Stimulated activated CD4-positive, alpha-beta T cell treated with anti-CD3 and anti-CD28 coated beads, Interleukin-2, amount 100 ng/mL, for 24 hours (primary cell): ENCODE data around the gene CRLF1.

Experiments used
- DNase-seq, 2 donors: peaks; one replicate each; pipeline ENCODE4 v3.0.0-alpha.2; 2020

The CRLF1 gene

GRCh38 chr19:18606281-18607225, at the start of gene CRLF1:
Gene CRLF1 (minus strand): TSS chr19:18606799. CDS start chr19:18606656, 143 bp downstream.
- DNase-seq = no peak

GRCh38 chr19:18655173-18655844, 48.7 kb upstream of the CRLF1 start:
- DNase-seq = no peak

GRCh38 chr19:18654469-18654868, 47.9 kb upstream of the CRLF1 start:
- DNase-seq = no peak

GRCh38 chr19:18653853-18654252, 47.3 kb upstream of the CRLF1 start:
- no peak for DNase-seq

GRCh38 chr19:18651733-18652132, 45.1 kb upstream of the CRLF1 start:
- DNase-seq = no peak

GRCh38 chr19:18651300-18651699, 44.7 kb upstream of the CRLF1 start:
- no peak for DNase-seq

GRCh38 chr19:18650468-18651041, 44.0 kb upstream of the CRLF1 start:
- no peak for DNase-seq

- no peak for DNase-seq
These were observed 43.4 kb upstream of the CRLF1 start for GRCh38 chr19:18650021-18650390.

GRCh38 chr19:18649371-18650020, 42.9 kb upstream of the CRLF1 start:
- no peak for DNase-seq

GRCh38 chr19:18648973-18649315, 42.3 kb upstream of the CRLF1 start:
- no peak for DNase-seq

- no peak for DNase-seq
These were observed 41.2 kb upstream of the CRLF1 start for GRCh38 chr19:18647807-18648206.

GRCh38 chr19:18647371-18647767, 40.8 kb upstream of the CRLF1 start:
- no peak for DNase-seq

GRCh38 chr19:18646535-18647370, 40.2 kb upstream of the CRLF1 start:
- DNase-seq = no peak

- DNase-seq = no peak
These were observed 38.5 kb upstream of the CRLF1 start for GRCh38 chr19:18645035-18645511.

- DNase-seq = no peak
These were observed 37.8 kb upstream of the CRLF1 start for GRCh38 chr19:18644196-18645034.

- no peak for DNase-seq
These were observed 33.2 kb upstream of the CRLF1 start for GRCh38 chr19:18639706-18640243.

GRCh38 chr19:18637673-18638630, 31.4 kb upstream of the CRLF1 start:
- peak in 1 of 2 donors; percentile 19 for DNase-seq

GRCh38 chr19:18636969-18637629, 30.5 kb upstream of the CRLF1 start, which contains the start of gene KLHL26:
Gene KLHL26 (plus strand): TSS chr19:18637028. CDS start chr19:18637055, 27 bp downstream.
- no peak for DNase-seq
